ENCODE data around the gene ARID1B.

The ARID1B gene

DNA sequence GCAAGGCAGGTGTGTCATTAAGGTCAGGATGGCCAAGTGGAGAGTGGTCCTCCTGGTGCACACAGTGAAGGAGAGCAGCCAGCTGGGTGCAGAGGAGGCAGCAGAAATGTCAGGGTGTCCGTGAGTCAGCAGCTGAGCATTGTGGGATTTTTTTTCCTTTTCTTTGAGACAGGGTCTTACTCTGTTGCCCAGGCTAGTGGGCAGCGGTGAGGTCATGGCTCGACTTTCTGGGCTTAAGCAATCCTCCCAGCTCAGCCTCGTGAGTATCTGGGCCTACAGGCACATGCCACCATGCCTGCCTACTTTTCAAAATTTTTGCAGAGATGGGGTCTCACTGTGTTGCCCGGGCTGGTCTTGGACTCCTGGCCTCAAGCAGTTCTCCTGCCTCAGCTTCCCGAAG, 16.0 kb downstream of the ARID1B start:
- TF ChIP-seq TAF1 (IDR thresholded peaks at IDR 0.05; ENCODE audit: borderline replicate concordance, insufficient read depth, low read length) (no peak), POLR2AphosphoS5 (IDR thresholded peaks at IDR 0.05; ENCODE audit: low read depth, low read length) (no peak), SIN3A (IDR thresholded peaks at IDR 0.05; ENCODE audit: borderline replicate concordance, insufficient read depth, low read length) (no peak), FOXP2 (optimal IDR thresholded peaks at IDR 0.05; ENCODE audit: borderline replicate concordance, extremely low read depth, extremely low read length, insufficient read depth) (no peak)
- TF ChIP-seq, protein P1, sequence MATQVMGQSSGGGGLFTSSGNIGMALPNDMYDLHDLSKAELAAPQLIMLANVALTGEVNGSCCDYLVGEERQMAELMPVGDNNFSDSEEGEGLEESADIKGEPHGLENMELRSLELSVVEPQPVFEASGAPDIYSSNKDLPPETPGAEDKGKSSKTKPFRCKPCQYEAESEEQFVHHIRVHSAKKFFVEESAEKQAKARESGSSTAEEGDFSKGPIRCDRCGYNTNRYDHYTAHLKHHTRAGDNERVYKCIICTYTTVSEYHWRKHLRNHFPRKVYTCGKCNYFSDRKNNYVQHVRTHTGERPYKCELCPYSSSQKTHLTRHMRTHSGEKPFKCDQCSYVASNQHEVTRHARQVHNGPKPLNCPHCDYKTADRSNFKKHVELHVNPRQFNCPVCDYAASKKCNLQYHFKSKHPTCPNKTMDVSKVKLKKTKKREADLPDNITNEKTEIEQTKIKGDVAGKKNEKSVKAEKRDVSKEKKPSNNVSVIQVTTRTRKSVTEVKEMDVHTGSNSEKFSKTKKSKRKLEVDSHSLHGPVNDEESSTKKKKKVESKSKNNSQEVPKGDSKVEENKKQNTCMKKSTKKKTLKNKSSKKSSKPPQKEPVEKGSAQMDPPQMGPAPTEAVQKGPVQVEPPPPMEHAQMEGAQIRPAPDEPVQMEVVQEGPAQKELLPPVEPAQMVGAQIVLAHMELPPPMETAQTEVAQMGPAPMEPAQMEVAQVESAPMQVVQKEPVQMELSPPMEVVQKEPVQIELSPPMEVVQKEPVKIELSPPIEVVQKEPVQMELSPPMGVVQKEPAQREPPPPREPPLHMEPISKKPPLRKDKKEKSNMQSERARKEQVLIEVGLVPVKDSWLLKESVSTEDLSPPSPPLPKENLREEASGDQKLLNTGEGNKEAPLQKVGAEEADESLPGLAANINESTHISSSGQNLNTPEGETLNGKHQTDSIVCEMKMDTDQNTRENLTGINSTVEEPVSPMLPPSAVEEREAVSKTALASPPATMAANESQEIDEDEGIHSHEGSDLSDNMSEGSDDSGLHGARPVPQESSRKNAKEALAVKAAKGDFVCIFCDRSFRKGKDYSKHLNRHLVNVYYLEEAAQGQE (IDR thresholded peaks at IDR 0.05; ENCODE audit: insufficient read depth in 1 of 2, low read depth in 2 of 2, low read length in 2 of 2): no peak

DNA sequence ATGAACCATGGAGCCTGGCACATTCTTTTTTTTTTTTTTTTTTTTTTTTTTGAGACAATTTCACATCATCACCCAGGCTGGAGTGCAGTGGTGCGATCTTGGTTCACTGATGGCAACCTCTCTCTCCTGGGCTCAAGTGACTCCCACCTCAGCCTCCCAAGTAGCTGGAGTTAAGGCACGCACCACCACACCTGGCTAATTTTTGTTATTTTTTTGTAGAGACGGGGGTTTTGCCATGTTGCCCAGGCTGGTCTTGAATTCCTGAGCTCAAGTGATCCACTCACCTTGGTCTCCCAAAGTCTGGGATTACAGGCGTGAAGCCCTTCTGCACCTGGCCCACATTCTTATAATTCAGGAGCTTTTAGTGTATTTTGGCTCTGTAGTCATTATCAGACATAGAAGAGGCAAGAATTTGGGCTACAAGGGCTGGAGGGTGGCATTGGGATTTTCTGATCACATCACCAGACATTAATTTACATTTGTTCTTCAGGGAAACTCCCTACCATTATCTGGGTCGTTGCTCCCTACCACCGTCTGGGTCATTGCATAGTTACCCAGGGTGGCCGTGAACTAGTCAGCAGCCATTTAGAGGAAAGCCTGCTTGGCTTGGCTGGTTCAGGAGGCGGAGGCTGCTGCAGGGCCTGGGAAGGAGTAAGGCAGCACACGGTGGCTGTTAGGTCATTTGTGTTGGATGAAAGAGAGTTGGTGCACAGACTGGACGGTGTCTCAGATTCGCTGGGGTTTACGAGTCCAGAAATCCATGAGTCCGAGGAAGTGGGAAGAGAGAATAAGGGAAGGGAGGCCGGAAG, 17.6 kb downstream of the ARID1B start:
- TF ChIP-seq, protein P1 (IDR thresholded peaks at IDR 0.05; ENCODE audit: insufficient read depth in 1 of 2, low read depth in 2 of 2, low read length in 2 of 2): no peak
- TF ChIP-seq TAF1 (IDR thresholded peaks at IDR 0.05; ENCODE audit: borderline replicate concordance, insufficient read depth, low read length) (peak; percentile 54; the same call in 1 of the 2 replicates), SIN3A (IDR thresholded peaks at IDR 0.05; ENCODE audit: borderline replicate concordance, insufficient read depth, low read length) (peak; percentile 77; the same call in 1 of the 2 replicates), POLR2AphosphoS5 (IDR thresholded peaks at IDR 0.05; ENCODE audit: low read depth, low read length) (0 out of 2 replicates have a peak, but pooled peaks have one; percentile 61), FOXP2 (optimal IDR thresholded peaks at IDR 0.05; ENCODE audit: borderline replicate concordance, extremely low read depth, extremely low read length, insufficient read depth) (peak; percentile 12)

DNA sequence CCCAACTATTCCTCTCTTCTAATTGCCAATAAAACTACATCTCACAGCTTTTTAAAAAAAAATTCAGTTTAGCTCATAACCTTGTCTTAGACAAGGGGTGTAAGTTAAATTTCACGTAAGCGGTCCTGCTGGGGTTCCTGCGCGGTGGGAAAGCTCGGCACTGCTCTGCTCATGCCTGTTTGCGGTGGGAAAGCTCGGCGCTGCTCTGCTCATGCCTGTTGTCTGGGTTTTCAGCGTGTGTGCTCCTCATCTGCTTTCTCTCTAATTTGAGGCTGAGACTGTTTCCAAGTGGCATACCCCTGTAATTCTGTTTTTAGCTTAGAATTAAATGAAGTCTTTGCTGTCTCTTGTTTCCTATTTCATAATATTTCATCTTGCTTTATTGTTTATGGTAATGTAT, 18.6 kb downstream of the ARID1B start:
- TF ChIP-seq POLR2AphosphoS5 (IDR thresholded peaks at IDR 0.05; ENCODE audit: low read depth, low read length) (no peak), FOXP2 (optimal IDR thresholded peaks at IDR 0.05; ENCODE audit: borderline replicate concordance, extremely low read depth, extremely low read length, insufficient read depth) (no peak), TAF1 (IDR thresholded peaks at IDR 0.05; ENCODE audit: borderline replicate concordance, insufficient read depth, low read length) (no peak), SIN3A (IDR thresholded peaks at IDR 0.05; ENCODE audit: borderline replicate concordance, insufficient read depth, low read length) (no peak)
- TF ChIP-seq, protein P1 (IDR thresholded peaks at IDR 0.05; ENCODE audit: insufficient read depth in 1 of 2, low read depth in 2 of 2, low read length in 2 of 2): no peak

DNA sequence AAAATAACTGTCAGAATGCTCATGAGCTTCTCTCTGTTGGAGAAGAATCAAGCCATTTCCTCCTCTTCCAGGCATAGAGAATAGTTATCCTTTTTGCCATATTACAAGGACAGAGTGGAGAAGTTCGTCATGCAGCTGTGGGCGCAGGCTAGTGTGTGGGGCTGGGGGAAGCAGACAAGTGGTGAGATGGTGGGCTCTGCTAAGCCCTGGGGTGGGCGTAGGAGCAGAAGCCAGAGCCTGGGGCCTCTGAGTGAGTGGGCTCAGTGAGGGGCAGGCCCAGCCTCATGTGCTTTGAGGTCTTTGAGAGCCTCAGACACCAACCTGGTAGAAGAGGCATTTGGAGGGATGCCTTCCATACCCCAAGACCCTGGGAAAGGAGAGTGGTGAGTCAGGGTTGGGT, 19.4 kb downstream of the ARID1B start:
- TF ChIP-seq TAF1 (IDR thresholded peaks at IDR 0.05; ENCODE audit: borderline replicate concordance, insufficient read depth, low read length) (no peak), SIN3A (IDR thresholded peaks at IDR 0.05; ENCODE audit: borderline replicate concordance, insufficient read depth, low read length) (no peak), POLR2AphosphoS5 (IDR thresholded peaks at IDR 0.05; ENCODE audit: low read depth, low read length) (no peak), FOXP2 (optimal IDR thresholded peaks at IDR 0.05; ENCODE audit: borderline replicate concordance, extremely low read depth, extremely low read length, insufficient read depth) (no peak)
- TF ChIP-seq, protein P1 (IDR thresholded peaks at IDR 0.05; ENCODE audit: insufficient read depth in 1 of 2, low read depth in 2 of 2, low read length in 2 of 2): no peak
